Astrocyte (in vitro differentiated cells and primary cell): Measurements from ENCODE around the gene HMHB1. TPM values are rescaled to one million over a fixed set of nuclear protein-coding genes. Genes with fewer than 3 reads are reported as not detected.

Experiments used
- DNase-seq: peaks from one replicate; pipeline ENCODE4 v3.0.0-alpha.2; 2010; ENCODE audit warnings: low read depth
- FAIRE-seq: peaks from 2 replicates; lab custom pipeline; 2011; peaks lifted over from hg19 to GRCh38; lab: Jason Lieb, UNC
- H2AFZ ChIP-seq: 2 replicates; pipeline ENCODE4 v1.6.0; 2012; ENCODE audit warnings: low read depth, low read length, inconsistent platforms
- H3K27ac ChIP-seq: 2 replicates; pipeline ENCODE4 v1.5.1; 2011; ENCODE audit warnings: low read depth, low read length, inconsistent platforms
- H3K27me3 ChIP-seq: 2 replicates; pipeline ENCODE4 v1.6.0; 2011; ENCODE audit warnings: low read length, inconsistent platforms; ENCODE audit not compliant: insufficient read depth
- H3K36me3 ChIP-seq: 2 replicates; pipeline ENCODE4 v1.5.1; 2011; ENCODE audit warnings: low read length, inconsistent platforms; ENCODE audit not compliant: insufficient read depth
- H3K4me1 ChIP-seq: 2 replicates; pipeline ENCODE4 v1.5.1; 2011; ENCODE audit warnings: low read length, inconsistent platforms; ENCODE audit not compliant: insufficient read depth
- H3K4me2 ChIP-seq: 2 replicates; pipeline ENCODE4 v1.6.0; 2012; ENCODE audit warnings: low read length, inconsistent platforms
- H3K4me3 ChIP-seq: 2 replicates; pipeline ENCODE4 v1.5.1; 2011; ENCODE audit warnings: low read depth, mild to moderate bottlenecking, low read length, inconsistent platforms; ENCODE audit not compliant: insufficient read depth
- H3K79me2 ChIP-seq: 2 replicates; pipeline ENCODE4 v1.6.0; 2012; ENCODE audit warnings: mild to moderate bottlenecking, low read length, inconsistent platforms; ENCODE audit not compliant: insufficient read depth
- H3K9ac ChIP-seq: 2 replicates; pipeline ENCODE4 v1.6.0; 2012; ENCODE audit warnings: mild to moderate bottlenecking, low read length, inconsistent platforms
- H3K9me3 ChIP-seq: 2 replicates; pipeline ENCODE4 v1.5.1; 2012; ENCODE audit warnings: low read depth, mild to moderate bottlenecking, low read length, inconsistent platforms; ENCODE audit not compliant: insufficient read depth
- H4K20me1 ChIP-seq: 2 replicates; pipeline ENCODE4 v1.6.0; 2012; ENCODE audit warnings: low read length, inconsistent platforms; ENCODE audit not compliant: insufficient read depth
- H3K27ac Mint-ChIP-seq: one replicate; pipeline ENCODE4 v1.8.0; 2021; ENCODE audit warnings: mild to moderate bottlenecking, mixed read lengths; ENCODE audit not compliant: unreplicated experiment
- H3K27me3 Mint-ChIP-seq: one replicate; pipeline ENCODE4 v1.8.0; 2021; ENCODE audit warnings: low read depth, mixed read lengths; ENCODE audit not compliant: unreplicated experiment
- H3K36me3 Mint-ChIP-seq: one replicate; pipeline ENCODE4 v1.8.0; 2021; ENCODE audit warnings: low read depth, mixed read lengths; ENCODE audit not compliant: unreplicated experiment
- H3K4me1 Mint-ChIP-seq: one replicate; pipeline ENCODE4 v1.8.0; 2021; ENCODE audit warnings: low read depth, mixed read lengths; ENCODE audit not compliant: unreplicated experiment
- H3K4me3 Mint-ChIP-seq: one replicate; pipeline ENCODE4 v1.8.0; 2021; ENCODE audit warnings: mild to moderate bottlenecking, moderate library complexity, mixed read lengths; ENCODE audit not compliant: unreplicated experiment
- H3K9me3 Mint-ChIP-seq: one replicate; pipeline ENCODE4 v1.8.0; 2021; ENCODE audit warnings: mild to moderate bottlenecking, mixed read lengths; ENCODE audit not compliant: unreplicated experiment
- EZH2 ChIP-seq: IDR thresholded peaks from 2 replicates; pipeline ENCODE4 v1.6.1; 2012; ENCODE audit warnings: mild to moderate bottlenecking, low read length, inconsistent platforms; ENCODE audit not compliant: insufficient read depth
- total RNA-seq: library from RNA; stranded (reverse); gene quantifications from 2 replicates; pipeline ENCODE4 v1.2.1, GENCODE V29; 2021
- TF ChIP-seq, protein P1 (sequence below): IDR thresholded peaks from 2 replicates; pipeline ENCODE4 v1.5.1; 2011; ENCODE audit warnings: low read depth, mild to moderate bottlenecking, inconsistent platforms, low read length, moderate library complexity; ENCODE audit not compliant: insufficient read depth

Gene HMHB1
- total RNA-seq, 1 donor from 2014 or later = not detected

DNA sequence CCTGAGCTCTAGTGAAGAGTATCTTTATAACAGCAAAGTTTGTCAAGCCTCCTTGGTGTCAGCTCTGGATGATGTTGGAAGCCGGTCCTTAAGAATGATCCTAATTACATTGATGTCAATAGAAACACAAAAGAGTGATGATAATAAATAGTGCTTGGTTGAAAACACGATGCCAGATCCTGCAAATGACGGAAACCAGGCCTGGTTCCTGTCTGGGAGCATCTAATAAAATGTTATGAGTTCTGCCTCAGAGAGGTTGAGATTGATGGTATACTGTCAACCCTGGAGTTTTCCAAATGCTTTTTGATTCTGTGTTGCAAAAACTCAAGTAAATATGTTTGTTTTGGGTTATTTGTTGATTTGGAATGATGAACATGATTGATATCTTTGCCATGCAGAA, 23.3 kb downstream of the HMHB1 start:
- Histone ChIP-seq H3K9me3 (no peaks in the 10 kb centered on the region), H3K79me2 (no peaks in the 10 kb centered on the region), H3K36me3 (no peaks in the 10 kb centered on the region), H2AFZ (no peak overlapping the region), H3K27ac (no peak overlapping the region), H3K27me3 (no peaks in the 10 kb centered on the region), H3K4me3 (no peak overlapping the region), H3K9ac (no peak overlapping the region), H4K20me1 (no peaks in the 10 kb centered on the region), H3K4me1 (peaks cover 7% of the 10 kb centered on the region), H3K4me2 (no peak overlapping the region)
- peaks cover 1% of the 10 kb centered on the region for H3K9me3 Mint-ChIP-seq
- no peak overlapping the region for H3K4me3 Mint-ChIP-seq
- no peak overlapping the region for H3K27ac Mint-ChIP-seq
- no peaks in the 10 kb centered on the region for H3K4me1 Mint-ChIP-seq
- peak; percentile 20 for FAIRE-seq
- DNase-seq = no peak
- no peak for TF ChIP-seq EZH2
- TF ChIP-seq, protein P1, sequence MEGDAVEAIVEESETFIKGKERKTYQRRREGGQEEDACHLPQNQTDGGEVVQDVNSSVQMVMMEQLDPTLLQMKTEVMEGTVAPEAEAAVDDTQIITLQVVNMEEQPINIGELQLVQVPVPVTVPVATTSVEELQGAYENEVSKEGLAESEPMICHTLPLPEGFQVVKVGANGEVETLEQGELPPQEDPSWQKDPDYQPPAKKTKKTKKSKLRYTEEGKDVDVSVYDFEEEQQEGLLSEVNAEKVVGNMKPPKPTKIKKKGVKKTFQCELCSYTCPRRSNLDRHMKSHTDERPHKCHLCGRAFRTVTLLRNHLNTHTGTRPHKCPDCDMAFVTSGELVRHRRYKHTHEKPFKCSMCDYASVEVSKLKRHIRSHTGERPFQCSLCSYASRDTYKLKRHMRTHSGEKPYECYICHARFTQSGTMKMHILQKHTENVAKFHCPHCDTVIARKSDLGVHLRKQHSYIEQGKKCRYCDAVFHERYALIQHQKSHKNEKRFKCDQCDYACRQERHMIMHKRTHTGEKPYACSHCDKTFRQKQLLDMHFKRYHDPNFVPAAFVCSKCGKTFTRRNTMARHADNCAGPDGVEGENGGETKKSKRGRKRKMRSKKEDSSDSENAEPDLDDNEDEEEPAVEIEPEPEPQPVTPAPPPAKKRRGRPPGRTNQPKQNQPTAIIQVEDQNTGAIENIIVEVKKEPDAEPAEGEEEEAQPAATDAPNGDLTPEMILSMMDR = no peak
- no peaks in the 10 kb centered on the region for H3K36me3 Mint-ChIP-seq
- peaks cover 3% of the 10 kb centered on the region for H3K27me3 Mint-ChIP-seq

DNA sequence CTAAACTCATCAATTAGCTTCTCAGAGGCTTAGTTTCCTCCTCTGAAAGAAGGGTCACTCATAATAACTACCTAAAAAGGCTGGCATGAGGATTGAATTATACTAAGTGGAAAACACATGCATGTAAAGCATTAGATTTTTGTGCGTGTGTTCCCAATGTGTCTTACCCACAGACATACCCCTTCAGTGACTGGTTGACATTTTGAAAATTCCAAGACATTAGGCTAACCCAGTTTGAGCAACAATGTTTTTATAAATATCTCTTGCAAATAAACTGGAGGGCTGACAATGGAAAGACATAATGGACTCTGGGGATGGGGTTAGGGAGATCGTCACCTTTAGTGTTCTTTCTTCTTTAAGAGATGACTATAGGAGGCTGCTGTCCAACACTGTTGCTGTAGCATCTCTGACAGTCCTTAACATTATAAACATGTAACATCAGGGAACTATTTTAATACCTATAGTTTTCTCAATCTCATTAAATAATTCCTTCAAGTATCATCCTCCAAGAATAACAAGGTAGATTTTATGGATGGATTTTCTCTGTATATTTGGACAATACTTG, 24.3 kb downstream of the HMHB1 start:
- Histone ChIP-seq H3K4me1 (peaks cover 7% of the 10 kb centered on the region), H3K9me3 (no peaks in the 10 kb centered on the region), H3K4me2 (no peak overlapping the region), H3K27me3 (no peaks in the 10 kb centered on the region), H3K27ac (no peak overlapping the region), H3K79me2 (no peaks in the 10 kb centered on the region), H4K20me1 (no peaks in the 10 kb centered on the region), H3K36me3 (no peaks in the 10 kb centered on the region), H3K9ac (no peak overlapping the region), H3K4me3 (no peak overlapping the region), H2AFZ (no peak overlapping the region)
- peaks cover 3% of the 10 kb centered on the region for H3K27me3 Mint-ChIP-seq
- peaks cover 1% of the 10 kb centered on the region for H3K9me3 Mint-ChIP-seq
- TF ChIP-seq EZH2 = no peak
- TF ChIP-seq, protein P1 = no peak
- no peak overlapping the region for H3K27ac Mint-ChIP-seq
- H3K4me1 Mint-ChIP-seq = no peaks in the 10 kb centered on the region
- DNase-seq (no peak), FAIRE-seq (no peak)
- no peaks in the 10 kb centered on the region for H3K36me3 Mint-ChIP-seq
- H3K4me3 Mint-ChIP-seq = no peak overlapping the region

DNA sequence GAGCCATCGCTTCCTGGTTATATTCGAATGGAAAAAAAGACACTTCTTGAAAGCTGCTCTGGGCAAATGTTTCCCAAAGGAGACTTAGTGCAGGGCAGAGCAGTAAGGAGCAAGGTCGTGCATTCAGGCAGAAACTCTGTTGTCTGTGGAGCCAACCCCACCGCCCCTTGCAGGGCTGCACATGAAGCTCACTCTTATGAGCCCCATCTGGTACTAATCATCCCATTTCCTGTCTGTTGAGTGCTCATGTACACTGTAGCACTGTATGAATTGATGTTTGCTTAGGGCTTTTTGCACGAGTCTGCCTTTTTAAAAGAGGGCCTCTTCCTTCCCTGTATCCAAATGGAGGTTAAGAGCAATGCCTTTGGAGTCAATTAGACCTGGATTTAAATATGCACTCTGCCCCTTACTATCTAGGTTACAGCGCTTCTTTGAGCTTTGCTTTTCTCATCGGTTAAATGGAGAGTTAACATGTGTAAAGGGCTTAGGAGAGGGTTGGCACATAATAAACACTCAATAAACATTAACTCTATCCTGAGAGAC, 25.4 kb downstream of the HMHB1 start:
- Mint-ChIP-seq H3K4me3 (no peak overlapping the region), H3K36me3 (no peaks in the 10 kb centered on the region), H3K9me3 (peaks cover 1% of the 10 kb centered on the region), H3K4me1 (no peaks in the 10 kb centered on the region), H3K27ac (no peak overlapping the region), H3K27me3 (peaks cover under 1% of the 10 kb centered on the region)
- Histone ChIP-seq H3K9me3 (no peaks in the 10 kb centered on the region), H3K36me3 (no peaks in the 10 kb centered on the region), H4K20me1 (no peaks in the 10 kb centered on the region), H3K27me3 (no peaks in the 10 kb centered on the region), H3K9ac (no peak overlapping the region), H3K4me3 (no peak overlapping the region), H2AFZ (no peak overlapping the region), H3K4me2 (peak overlapping the region; percentile 35), H3K79me2 (no peaks in the 10 kb centered on the region), H3K4me1 (peaks cover 7% of the 10 kb centered on the region), H3K27ac (no peak overlapping the region)
- TF ChIP-seq, protein P1 = no peak
- TF ChIP-seq EZH2 = no peak
- FAIRE-seq = peak; percentile 83
- peak; percentile 36 for DNase-seq
